Activated naive CD4-positive, alpha-beta T cell treated with anti-CD3 and anti-CD28 coated beads for 36 hours (primary cell): ENCODE data around the gene CTSK. TPM values are rescaled to one million over a fixed set of nuclear protein-coding genes. Genes with fewer than 3 reads are reported as not detected.
"Not testable (repeated sequence)": the region's sequence is repeated elsewhere in the genome, so short reads cannot be mapped to it uniquely, and the experiment has no call there.

Source experiments
- CTCF ChIA-PET: fragments of 350-600 bp; sonication (Branson Sonifier 250); formaldehyde crosslinking; loops from one replicate; lab custom pipeline; 2021; ENCODE audit warnings: antibody characterized with exemption; lab: Charles Lee
- DNase-seq: peaks from one replicate; pipeline ENCODE4 v3.0.0-alpha.2; 2020
- H3K27ac Mint-ChIP-seq: one replicate; pipeline ENCODE4 v1.8.0; 2021; ENCODE audit warnings: mild to moderate bottlenecking, mixed read lengths
- H3K27me3 Mint-ChIP-seq: one replicate; pipeline ENCODE4 v1.8.0; 2021; ENCODE audit warnings: low read depth, mixed read lengths
- H3K36me3 Mint-ChIP-seq: one replicate; pipeline ENCODE4 v1.8.0; 2021; ENCODE audit warnings: low read depth, mixed read lengths
- H3K4me1 Mint-ChIP-seq: one replicate; pipeline ENCODE4 v1.8.0; 2021; ENCODE audit warnings: low read depth, mixed read lengths
- H3K4me3 Mint-ChIP-seq: one replicate; pipeline ENCODE4 v1.8.0; 2021; ENCODE audit warnings: mild to moderate bottlenecking, moderate library complexity, mixed read lengths
- H3K9me3 Mint-ChIP-seq: one replicate; pipeline ENCODE4 v1.8.0; 2021; ENCODE audit warnings: mixed read lengths
- intact Hi-C: fragments of 100-400 bp; cut with micrococcal nuclease; formaldehyde crosslinking; loops from one replicate; pipeline ENCODE4 v1.15.1; 2023
- total RNA-seq, 2 experiments: library from RNA; stranded (reverse); gene quantifications; one replicate each; pipeline ENCODE4 v1.2.3, GENCODE V29; 2021

CTSK gene
- total RNA-seq: under 1 TPM; 0.84 to 0.95 TPM

- Mint-ChIP-seq H3K4me1 (peaks cover 16% of the 10 kb centered on the region), H3K36me3 (no peaks in the 10 kb centered on the region), H3K4me3 (peak within 1 kb of the TSS; percentile 3), H3K27ac (no peak within 1 kb of the TSS), H3K27me3 (no peaks in the 10 kb centered on the region), H3K9me3 (no peaks in the 10 kb centered on the region)
- CTCF ChIA-PET: interaction anchor here (0.6 kb wide), 1 partner anchor 16 kb away, joined by 3 read pairs; no protein-coding TSS in a partner anchor
- intact Hi-C loops: no loop called here
- DNase-seq: no peak
These were observed at the start of gene CTSK for GRCh38 chr1:150808121-150808520. Gene CTSK, minus strand, starts transcription at chr1:150808260. Its CDS starts 1,455 bp downstream, at chr1:150806805.

GRCh38 chr1:150852734-150853133 lies 44.7 kb upstream of the CTSK start:
- H3K9me3 Mint-ChIP-seq, H3K27me3 Mint-ChIP-seq, DNase-seq, H3K27ac Mint-ChIP-seq, H3K4me3 Mint-ChIP-seq, H3K4me1 Mint-ChIP-seq, intact Hi-C loops, CTCF ChIA-PET: not testable (repeated sequence)
- H3K36me3 Mint-ChIP-seq: peaks cover 13% of the 10 kb centered on the region

GRCh38 chr1:150850801-150851362 lies 42.8 kb upstream of the CTSK start:
- H3K27ac Mint-ChIP-seq, H3K9me3 Mint-ChIP-seq, H3K27me3 Mint-ChIP-seq, intact Hi-C loops, CTCF ChIA-PET, H3K4me3 Mint-ChIP-seq, DNase-seq: not testable (repeated sequence)
- peaks cover 11% of the 10 kb centered on the region for H3K4me1 Mint-ChIP-seq
- H3K36me3 Mint-ChIP-seq: peaks cover 11% of the 10 kb centered on the region

- no peaks in the 10 kb centered on the region for H3K9me3 Mint-ChIP-seq
These were observed 38.5 kb upstream of the CTSK start for GRCh38 chr1:150846473-150847146.

GRCh38 chr1:150843474-150843873 lies 35.4 kb upstream of the CTSK start:
- no peak overlapping the region for H3K27ac Mint-ChIP-seq
- H3K36me3 Mint-ChIP-seq: peaks cover 11% of the 10 kb centered on the region
- no peaks in the 10 kb centered on the region for H3K9me3 Mint-ChIP-seq
- no peaks in the 10 kb centered on the region for H3K27me3 Mint-ChIP-seq
- CTCF ChIA-PET: interaction anchor here (1.5 kb wide), 2 partner anchors 75 to 79 kb away, joined by 5 to 6 read pairs; no protein-coding TSS in a partner anchor
- intact Hi-C loops: loop anchor here (5.0 to 10.0 kb wide), 2 partner anchors 134 to 161 kb away; partner anchors contain the start of genes MINDY1 and PRUNE1
- DNase-seq: no peak
- H3K4me3 Mint-ChIP-seq: no peak overlapping the region
- H3K4me1 Mint-ChIP-seq: peaks cover 40% of the 10 kb centered on the region

More at GRCh38 chr1:150846473-150847146, 38.5 kb upstream of the CTSK start:
- intact Hi-C loops: loop anchor here (10.0 kb wide), 1 partner anchor 158 kb away; the partner anchor contains the start of genes MINDY1 and PRUNE1
- H3K27me3 Mint-ChIP-seq: no peaks in the 10 kb centered on the region
- peaks cover 24% of the 10 kb centered on the region for H3K4me1 Mint-ChIP-seq
- no peak overlapping the region for H3K4me3 Mint-ChIP-seq
- H3K36me3 Mint-ChIP-seq: no peaks in the 10 kb centered on the region
- no peak overlapping the region for H3K27ac Mint-ChIP-seq
- CTCF ChIA-PET: no interaction called here
- DNase-seq: no peak

- H3K27ac Mint-ChIP-seq: no peak overlapping the region
- no peaks in the 10 kb centered on the region for H3K9me3 Mint-ChIP-seq
- no peak overlapping the region for H3K4me3 Mint-ChIP-seq
- peaks cover 40% of the 10 kb centered on the region for H3K4me1 Mint-ChIP-seq
- H3K27me3 Mint-ChIP-seq: no peaks in the 10 kb centered on the region
- CTCF ChIA-PET: interaction anchor here (1.5 kb wide), 1 partner anchor 75 kb away, joined by 5 read pairs; no protein-coding TSS in a partner anchor
- no peak for DNase-seq
- intact Hi-C loops: loop anchor here (5.0 to 10.0 kb wide), 2 partner anchors 134 to 162 kb away; partner anchors contain the start of genes MINDY1 and PRUNE1
- peaks cover 11% of the 10 kb centered on the region for H3K36me3 Mint-ChIP-seq
These were observed 34.9 kb upstream of the CTSK start for GRCh38 chr1:150842964-150843363.

GRCh38 chr1:150842343-150842742 lies 34.3 kb upstream of the CTSK start:
- no peaks in the 10 kb centered on the region for H3K27me3 Mint-ChIP-seq
- DNase-seq: no peak
- no peaks in the 10 kb centered on the region for H3K9me3 Mint-ChIP-seq
- CTCF ChIA-PET: interaction anchor here (0.7 to 1.5 kb wide), 3 partner anchors 76 to 259 kb away, joined by 3 to 5 read pairs (median 4); no protein-coding TSS in a partner anchor
- peaks cover 39% of the 10 kb centered on the region for H3K4me1 Mint-ChIP-seq
- peaks cover 12% of the 10 kb centered on the region for H3K36me3 Mint-ChIP-seq
- no peak overlapping the region for H3K27ac Mint-ChIP-seq
- intact Hi-C loops: loop anchor here (5.0 to 10.0 kb wide), 2 partner anchors 135 to 162 kb away; partner anchors contain the start of genes MINDY1 and PRUNE1
- H3K4me3 Mint-ChIP-seq: no peak overlapping the region

- Mint-ChIP-seq H3K36me3 (peaks cover 16% of the 10 kb centered on the region), H3K4me3 (no peak overlapping the region)
These were observed 33.6 kb upstream of the CTSK start for GRCh38 chr1:150841626-150842025.

GRCh38 chr1:150840850-150841249 lies 32.8 kb upstream of the CTSK start:
- not testable (repeated sequence) for H3K9me3 Mint-ChIP-seq, H3K27ac Mint-ChIP-seq, DNase-seq, H3K4me3 Mint-ChIP-seq, H3K27me3 Mint-ChIP-seq
- Mint-ChIP-seq H3K36me3 (peaks cover 17% of the 10 kb centered on the region), H3K4me1 (peaks cover 29% of the 10 kb centered on the region)
- CTCF ChIA-PET: interaction anchor here (0.7 to 1.4 kb wide), 2 partner anchors 28 to 130 kb away, joined by 3 read pairs; no protein-coding TSS in a partner anchor
- intact Hi-C loops: loop anchor here (1.0 to 10.0 kb wide), 6 partner anchors 34 to 164 kb away; partner anchors contain the start of genes CTSS, MINDY1 and PRUNE1

More at GRCh38 chr1:150841626-150842025, 33.6 kb upstream of the CTSK start:
- no peak for DNase-seq
- intact Hi-C loops: loop anchor here (1.0 to 10.0 kb wide), 6 partner anchors 33 to 163 kb away; partner anchors contain the start of genes CTSS, MINDY1 and PRUNE1
- no peaks in the 10 kb centered on the region for H3K27me3 Mint-ChIP-seq
- CTCF ChIA-PET: interaction anchor here (0.7 kb wide), 2 partner anchors 131 to 258 kb away, joined by 3 to 4 read pairs; no protein-coding TSS in a partner anchor
- H3K27ac Mint-ChIP-seq: no peak overlapping the region
- H3K4me1 Mint-ChIP-seq: peaks cover 35% of the 10 kb centered on the region
- H3K9me3 Mint-ChIP-seq: no peaks in the 10 kb centered on the region

- no peak overlapping the region for H3K4me3 Mint-ChIP-seq
- intact Hi-C loops: no loop called here
- no peaks in the 10 kb centered on the region for H3K27me3 Mint-ChIP-seq
- peaks cover 12% of the 10 kb centered on the region for H3K4me1 Mint-ChIP-seq
- no peak for DNase-seq
- CTCF ChIA-PET: no interaction called here
- H3K27ac Mint-ChIP-seq: no peak overlapping the region
- H3K9me3 Mint-ChIP-seq: no peaks in the 10 kb centered on the region
- peaks cover 30% of the 10 kb centered on the region for H3K36me3 Mint-ChIP-seq
These were observed 28.2 kb upstream of the CTSK start for GRCh38 chr1:150836129-150836773.

- H3K27me3 Mint-ChIP-seq, H3K4me1 Mint-ChIP-seq, H3K9me3 Mint-ChIP-seq, DNase-seq, H3K4me3 Mint-ChIP-seq, intact Hi-C loops, H3K27ac Mint-ChIP-seq, CTCF ChIA-PET: not testable (repeated sequence)
- peaks cover 30% of the 10 kb centered on the region for H3K36me3 Mint-ChIP-seq
These were observed 25.9 kb upstream of the CTSK start for GRCh38 chr1:150833961-150834360.

- Mint-ChIP-seq H3K36me3 (peaks cover 33% of the 10 kb centered on the region), H3K27ac (no peak overlapping the region), H3K27me3 (no peaks in the 10 kb centered on the region), H3K4me1 (no peaks in the 10 kb centered on the region), H3K4me3 (no peak overlapping the region), H3K9me3 (no peaks in the 10 kb centered on the region)
- CTCF ChIA-PET: no interaction called here
- intact Hi-C loops: no loop called here
- no peak for DNase-seq
These were observed 24.5 kb upstream of the CTSK start for GRCh38 chr1:150832597-150832996.
